HG02938 (cell line): ENCODE measurements around the gene SZT2.

ENCODE experiments used
- ATAC-seq: cut with Tn5 transposase; IDR thresholded peaks from one replicate; pipeline ENCODE4 v1.9.1; 2021; ENCODE audit warnings: mild to moderate bottlenecking, moderate library complexity; ENCODE audit not compliant: unreplicated experiment

SZT2 gene

GRCh38 chr1:43421976-43422750 is 32.5 kb downstream of the SZT2 start:
- no peak for ATAC-seq

GRCh38 chr1:43422995-43423671 is 33.4 kb downstream of the SZT2 start:
- no peak for ATAC-seq

- ATAC-seq, result no peak
Measured at GRCh38 chr1:43423672-43424550, 34.2 kb downstream of the SZT2 start.

- no peak for ATAC-seq
Measured at GRCh38 chr1:43425045-43425444, 35.3 kb downstream of the SZT2 start.

- ATAC-seq, result no peak
Measured at GRCh38 chr1:43426221-43426620, 36.5 kb downstream of the SZT2 start.

GRCh38 chr1:43427524-43427923 is 37.8 kb downstream of the SZT2 start:
- no peak for ATAC-seq

- ATAC-seq, result no peak
Measured at GRCh38 chr1:43427941-43428340, 38.2 kb downstream of the SZT2 start.

- no peak for ATAC-seq
Measured at GRCh38 chr1:43430831-43431230, 41.1 kb downstream of the SZT2 start.

- ATAC-seq, result no peak
Measured at GRCh38 chr1:43431676-43432075, 42.0 kb downstream of the SZT2 start.

GRCh38 chr1:43432171-43432860 is 42.6 kb downstream of the SZT2 start:
- ATAC-seq, result no peak

GRCh38 chr1:43432907-43433306 is 43.2 kb downstream of the SZT2 start:
- ATAC-seq, result no peak

- ATAC-seq, result no peak
Measured at GRCh38 chr1:43434256-43434655, 44.6 kb downstream of the SZT2 start.

GRCh38 chr1:43435146-43436145 is 45.7 kb downstream of the SZT2 start:
- ATAC-seq, result no peak

- no peak for ATAC-seq
Measured at GRCh38 chr1:43436371-43436770, 46.7 kb downstream of the SZT2 start.

- ATAC-seq, result no peak
Measured at GRCh38 chr1:43437031-43437973, 47.6 kb downstream of the SZT2 start.

GRCh38 chr1:43438006-43438405 is 48.3 kb downstream of the SZT2 start:
- ATAC-seq, result no peak

- no peak for ATAC-seq
Measured at GRCh38 chr1:43438576-43438952, 48.9 kb downstream of the SZT2 start.

GRCh38 chr1:43438953-43439581 is 49.4 kb downstream of the SZT2 start:
- ATAC-seq, result no peak
